Renal pelvis (tissue), 4 donors: ENCODE measurements around the gene UGP2. TPM values are rescaled to one million over a fixed set of nuclear protein-coding genes. Genes with fewer than 3 reads are reported as not detected.
A peak's percentile ranks its signal among the peaks of the same experiment; 100 is the strongest.

Experiments used
- DNase-seq: peaks from one replicate; pipeline ENCODE4 v3.0.0-alpha.2; 2013
- polyA plus RNA-seq, 3 donors: library from polyadenylated mRNA; unstranded; fragments of 120-200 nt; gene quantifications; one replicate each; pipeline ENCODE4 v1.2.1, GENCODE V29; 2013; ENCODE audit not compliant: insufficient read length in 3 of 3

Gene UGP2
- polyA plus RNA-seq, 3 donors: 108 to 115 (median 111) TPM

- no peak for DNase-seq
Observed at GRCh38 chr2:63856303-63856603, 14.6 kb downstream of the UGP2 start.

GRCh38 chr2:63858291-63858690 is 16.6 kb downstream of the UGP2 start:
- DNase-seq: no peak

- DNase-seq: peak; percentile 46
Observed at GRCh38 chr2:63861220-63861822, 19.6 kb downstream of the UGP2 start.

- no peak for DNase-seq
Observed at GRCh38 chr2:63862806-63863205, 21.1 kb downstream of the UGP2 start.

GRCh38 chr2:63863707-63864106 is 22.0 kb downstream of the UGP2 start:
- DNase-seq: no peak

- DNase-seq: no peak
Observed at GRCh38 chr2:63865159-63865799, 23.6 kb downstream of the UGP2 start.

- no peak for DNase-seq
Observed at GRCh38 chr2:63866009-63866709, 24.5 kb downstream of the UGP2 start.

GRCh38 chr2:63870679-63871078 is 29.0 kb downstream of the UGP2 start:
- no peak for DNase-seq

- no peak for DNase-seq
Observed at GRCh38 chr2:63871864-63872263, 30.2 kb downstream of the UGP2 start.

GRCh38 chr2:63872571-63873328 is 31.1 kb downstream of the UGP2 start:
- DNase-seq: no peak

GRCh38 chr2:63874204-63875130 is 32.8 kb downstream of the UGP2 start:
- DNase-seq: no peak

- DNase-seq: no peak
Observed at GRCh38 chr2:63875131-63875527, 33.4 kb downstream of the UGP2 start.

GRCh38 chr2:63875559-63876245 is 34.0 kb downstream of the UGP2 start:
- DNase-seq: no peak

- DNase-seq: no peak
Observed at GRCh38 chr2:63876311-63876710, 34.6 kb downstream of the UGP2 start.

GRCh38 chr2:63878486-63878885 is 36.8 kb downstream of the UGP2 start:
- no peak for DNase-seq

- no peak for DNase-seq
Observed at GRCh38 chr2:63879876-63880433, 38.3 kb downstream of the UGP2 start.

- no peak for DNase-seq
Observed at GRCh38 chr2:63880625-63881024, 38.9 kb downstream of the UGP2 start.

GRCh38 chr2:63881205-63881604 is 39.5 kb downstream of the UGP2 start:
- DNase-seq: no peak

- DNase-seq: no peak
Observed at GRCh38 chr2:63882395-63883105, 40.9 kb downstream of the UGP2 start.

GRCh38 chr2:63886445-63886844 is 44.7 kb downstream of the UGP2 start:
- no peak for DNase-seq
